ENCODE measurements around the gene FXYD2.

The FXYD2 gene

GRCh38 chr11:117789241-117789640 is 35.3 kb downstream of the FXYD2 start:
- H3K9me2 ChIP-seq (replicated peaks; ENCODE audit: control insufficient read depth, low read length): no peaks in the 10 kb centered on the region
- no peak overlapping the region for H3K27ac ChIP-seq (ENCODE audit: low read depth, low read length)
- H3K4me1 ChIP-seq (ENCODE audit: control insufficient read depth, low read length): no peaks in the 10 kb centered on the region
- no peaks in the 10 kb centered on the region for H3F3A ChIP-seq (ENCODE audit: control insufficient read depth, insufficient read depth)
- no peaks in the 10 kb centered on the region for H3K9me3 ChIP-seq (ENCODE audit: control insufficient read depth, insufficient read depth, low read length)
- no peaks in the 10 kb centered on the region for H3K36me3 ChIP-seq (ENCODE audit: control insufficient read depth, low read length)
- peaks cover 9% of the 10 kb centered on the region; the same call in 1 of the 2 replicates for H3K27me3 ChIP-seq (ENCODE audit: control insufficient read depth, low read length)
- H4K20me1 ChIP-seq (ENCODE audit: control insufficient read depth, insufficient read depth, low read depth, low read length): no peaks in the 10 kb centered on the region
- TF ChIP-seq EZH2phosphoT487 (IDR thresholded peaks at IDR 0.05; ENCODE audit: borderline replicate concordance, low read length): no peak
- no peak for TF ChIP-seq CTCF (IDR thresholded peaks at IDR 0.05; ENCODE audit: low read depth, low read length, poor library complexity, severe bottlenecking)
- H3K4me2 ChIP-seq (ENCODE audit: low read length): no peak overlapping the region
- H3K4me3 ChIP-seq (ENCODE audit: low read length): no peak overlapping the region
- H3K79me2 ChIP-seq (ENCODE audit: control insufficient read depth, low read length): no peaks in the 10 kb centered on the region

- no peak overlapping the region for H3K4me2 ChIP-seq (ENCODE audit: low read length)
- peaks cover 13% of the 10 kb centered on the region; the same call in 1 of the 2 replicates for H3K27me3 ChIP-seq (ENCODE audit: control insufficient read depth, low read length)
- no peaks in the 10 kb centered on the region for H4K20me1 ChIP-seq (ENCODE audit: control insufficient read depth, insufficient read depth, low read depth, low read length)
- H3K9me2 ChIP-seq (replicated peaks; ENCODE audit: control insufficient read depth, low read length): no peaks in the 10 kb centered on the region
- H3K4me3 ChIP-seq (ENCODE audit: low read length): no peak overlapping the region
- H3K27ac ChIP-seq (ENCODE audit: low read depth, low read length): no peak overlapping the region
- no peaks in the 10 kb centered on the region for H3K9me3 ChIP-seq (ENCODE audit: control insufficient read depth, insufficient read depth, low read length)
- no peaks in the 10 kb centered on the region for H3K4me1 ChIP-seq (ENCODE audit: control insufficient read depth, low read length)
- H3F3A ChIP-seq (ENCODE audit: control insufficient read depth, insufficient read depth): no peaks in the 10 kb centered on the region
- TF ChIP-seq EZH2phosphoT487 (IDR thresholded peaks at IDR 0.05; ENCODE audit: borderline replicate concordance, low read length) (no peak), CTCF (IDR thresholded peaks at IDR 0.05; ENCODE audit: low read depth, low read length, poor library complexity, severe bottlenecking) (no peak)
- H3K36me3 ChIP-seq (ENCODE audit: control insufficient read depth, low read length): no peaks in the 10 kb centered on the region
- H3K79me2 ChIP-seq (ENCODE audit: control insufficient read depth, low read length): no peaks in the 10 kb centered on the region
Observed at GRCh38 chr11:117786135-117786870, 38.2 kb downstream of the FXYD2 start.

- Histone ChIP-seq H3K27ac (ENCODE audit: low read depth, low read length) (no peak overlapping the region), H3K27me3 (ENCODE audit: control insufficient read depth, low read length) (peaks cover 13% of the 10 kb centered on the region)
Observed at GRCh38 chr11:117782101-117782500, 42.4 kb downstream of the FXYD2 start.

More at GRCh38 chr11:117782101-117782500, 42.4 kb downstream of the FXYD2 start:
- no peak overlapping the region for H3K4me3 ChIP-seq (ENCODE audit: low read length)
- H4K20me1 ChIP-seq (ENCODE audit: control insufficient read depth, insufficient read depth, low read depth, low read length): no peaks in the 10 kb centered on the region
- no peaks in the 10 kb centered on the region for H3K4me1 ChIP-seq (ENCODE audit: control insufficient read depth, low read length)
- H3K36me3 ChIP-seq (ENCODE audit: control insufficient read depth, low read length): no peaks in the 10 kb centered on the region
- H3K4me2 ChIP-seq (ENCODE audit: low read length): no peak overlapping the region
- no peaks in the 10 kb centered on the region for H3K9me3 ChIP-seq (ENCODE audit: control insufficient read depth, insufficient read depth, low read length)
- no peak for TF ChIP-seq CTCF (IDR thresholded peaks at IDR 0.05; ENCODE audit: low read depth, low read length, poor library complexity, severe bottlenecking)
- TF ChIP-seq EZH2phosphoT487 (IDR thresholded peaks at IDR 0.05; ENCODE audit: borderline replicate concordance, low read length): no peak
- no peaks in the 10 kb centered on the region for H3K79me2 ChIP-seq (ENCODE audit: control insufficient read depth, low read length)
- H3F3A ChIP-seq (ENCODE audit: control insufficient read depth, insufficient read depth): no peaks in the 10 kb centered on the region
- H3K9me2 ChIP-seq (replicated peaks; ENCODE audit: control insufficient read depth, low read length): no peaks in the 10 kb centered on the region
